ENCODE data around the gene CCDC59.

Gene CCDC59

GRCh38 chr12:82383930-82384552, 25.9 kb upstream of the CCDC59 start:
- H3K27ac ChIP-seq (ENCODE audit: extremely low read depth, low read depth, low read length), result no peak overlapping the region
- no peak overlapping the region for H3K4me3 ChIP-seq (ENCODE audit: low read depth, low read length)
- POLR2A ChIA-PET, result no interaction called here
- CTCF ChIA-PET, result interaction anchor here (0.6 to 0.9 kb wide), 3 partner anchors 25 to 763 kb away, joined by 3 to 7 read pairs (median 4); no protein-coding TSS in a partner anchor
- H3K36me3 ChIP-seq (ENCODE audit: control insufficient read depth in 2 of 2, insufficient read depth in 1 of 2, low read length in 2 of 2), result no peaks in the 10 kb centered on the region
- H3K4me1 ChIP-seq (ENCODE audit: control insufficient read depth, insufficient read depth, low read length), result no peaks in the 10 kb centered on the region
- TF ChIP-seq ZNF654 (tag by site-specific recombination; IDR thresholded peaks at IDR 0.05; ENCODE audit: low read depth) (peak; percentile 76), ZNF214 (tag by site-specific recombination; IDR thresholded peaks at IDR 0.05; ENCODE audit: borderline replicate concordance) (no peak), ZNF140 (tag by site-specific recombination; IDR thresholded peaks at IDR 0.05) (no peak), ZNF211 (tag by site-specific recombination; IDR thresholded peaks at IDR 0.05; ENCODE audit: low read depth) (no peak), ZBTB8A (tag by site-specific recombination; IDR thresholded peaks at IDR 0.05) (no peak), KLF8 (tag by site-specific recombination; IDR thresholded peaks at IDR 0.05) (no peak)
- TF ChIP-seq, protein P1, sequence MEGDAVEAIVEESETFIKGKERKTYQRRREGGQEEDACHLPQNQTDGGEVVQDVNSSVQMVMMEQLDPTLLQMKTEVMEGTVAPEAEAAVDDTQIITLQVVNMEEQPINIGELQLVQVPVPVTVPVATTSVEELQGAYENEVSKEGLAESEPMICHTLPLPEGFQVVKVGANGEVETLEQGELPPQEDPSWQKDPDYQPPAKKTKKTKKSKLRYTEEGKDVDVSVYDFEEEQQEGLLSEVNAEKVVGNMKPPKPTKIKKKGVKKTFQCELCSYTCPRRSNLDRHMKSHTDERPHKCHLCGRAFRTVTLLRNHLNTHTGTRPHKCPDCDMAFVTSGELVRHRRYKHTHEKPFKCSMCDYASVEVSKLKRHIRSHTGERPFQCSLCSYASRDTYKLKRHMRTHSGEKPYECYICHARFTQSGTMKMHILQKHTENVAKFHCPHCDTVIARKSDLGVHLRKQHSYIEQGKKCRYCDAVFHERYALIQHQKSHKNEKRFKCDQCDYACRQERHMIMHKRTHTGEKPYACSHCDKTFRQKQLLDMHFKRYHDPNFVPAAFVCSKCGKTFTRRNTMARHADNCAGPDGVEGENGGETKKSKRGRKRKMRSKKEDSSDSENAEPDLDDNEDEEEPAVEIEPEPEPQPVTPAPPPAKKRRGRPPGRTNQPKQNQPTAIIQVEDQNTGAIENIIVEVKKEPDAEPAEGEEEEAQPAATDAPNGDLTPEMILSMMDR (tag by site-specific recombination; IDR thresholded peaks at IDR 0.05), result peak; percentile 28; the same call in 1 of the 2 replicates
- no peaks in the 10 kb centered on the region for H3K9me3 ChIP-seq (ENCODE audit: control insufficient read depth, insufficient read depth, low read depth, low read length)

DNA sequence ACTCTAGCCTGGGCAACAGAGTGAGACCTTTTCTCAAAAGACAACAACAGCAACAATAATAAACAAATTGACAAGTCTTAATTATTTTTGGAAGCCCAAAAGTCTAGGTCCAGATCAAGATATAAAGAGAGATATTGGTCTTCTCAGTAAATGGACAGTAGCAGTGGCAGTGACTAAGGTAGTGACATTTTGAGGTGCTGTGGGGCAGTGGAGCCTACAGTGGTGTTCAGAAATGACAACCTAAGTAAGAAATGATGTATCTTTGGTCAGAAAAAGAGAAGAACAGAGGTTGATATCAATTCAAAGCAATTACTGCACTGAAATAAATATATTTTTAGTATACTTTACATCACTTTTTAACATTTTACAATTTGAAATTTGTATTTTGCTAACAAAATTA, 20.8 kb upstream of the CCDC59 start:
- TF ChIP-seq ZNF558 (tag by site-specific recombination; IDR thresholded peaks at IDR 0.05) (no peak), ZNF664 (tag by site-specific recombination; IDR thresholded peaks at IDR 0.05) (no peak), SCRT1 (tag by site-specific recombination; IDR thresholded peaks at IDR 0.05; ENCODE audit: borderline replicate concordance) (no peak), ZNF350 (tag by site-specific recombination; IDR thresholded peaks at IDR 0.05) (no peak), ZNF768 (tag by site-specific recombination; IDR thresholded peaks at IDR 0.05) (no peak), ZNF114 (tag by site-specific recombination; IDR thresholded peaks at IDR 0.05) (no peak), ZNF121 (tag by site-specific recombination; IDR thresholded peaks at IDR 0.05) (no peak), ZFP37 (tag by site-specific recombination; IDR thresholded peaks at IDR 0.05) (no peak), ZNF514 (tag by site-specific recombination; IDR thresholded peaks at IDR 0.05) (no peak), ZSCAN23 (tag by site-specific recombination; IDR thresholded peaks at IDR 0.05) (no peak), ZNF416 (tag by site-specific recombination; IDR thresholded peaks at IDR 0.05) (no peak), PRDM1 (tag by site-specific recombination; IDR thresholded peaks at IDR 0.05) (no peak), ZNF16 (tag by site-specific recombination; IDR thresholded peaks at IDR 0.05; ENCODE audit: low read depth) (no peak), ZNF302 (tag by site-specific recombination; IDR thresholded peaks at IDR 0.05; ENCODE audit: low read depth) (no peak), ZNF19 (tag by site-specific recombination; IDR thresholded peaks at IDR 0.05; ENCODE audit: low read depth) (no peak), ZNF843 (tag by site-specific recombination; IDR thresholded peaks at IDR 0.05) (no peak), ZNF239 (tag by site-specific recombination; IDR thresholded peaks at IDR 0.05) (no peak)
- TF ChIP-seq, protein P2, sequence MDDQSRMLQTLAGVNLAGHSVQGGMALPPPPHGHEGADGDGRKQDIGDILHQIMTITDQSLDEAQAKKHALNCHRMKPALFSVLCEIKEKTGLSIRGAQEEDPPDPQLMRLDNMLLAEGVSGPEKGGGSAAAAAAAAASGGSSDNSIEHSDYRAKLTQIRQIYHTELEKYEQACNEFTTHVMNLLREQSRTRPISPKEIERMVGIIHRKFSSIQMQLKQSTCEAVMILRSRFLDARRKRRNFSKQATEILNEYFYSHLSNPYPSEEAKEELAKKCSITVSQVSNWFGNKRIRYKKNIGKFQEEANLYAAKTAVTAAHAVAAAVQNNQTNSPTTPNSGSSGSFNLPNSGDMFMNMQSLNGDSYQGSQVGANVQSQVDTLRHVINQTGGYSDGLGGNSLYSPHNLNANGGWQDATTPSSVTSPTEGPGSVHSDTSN (CRISPR knock-in tag; IDR thresholded peaks at IDR 0.05), result no peak
- TF ChIP-seq, protein P3, sequence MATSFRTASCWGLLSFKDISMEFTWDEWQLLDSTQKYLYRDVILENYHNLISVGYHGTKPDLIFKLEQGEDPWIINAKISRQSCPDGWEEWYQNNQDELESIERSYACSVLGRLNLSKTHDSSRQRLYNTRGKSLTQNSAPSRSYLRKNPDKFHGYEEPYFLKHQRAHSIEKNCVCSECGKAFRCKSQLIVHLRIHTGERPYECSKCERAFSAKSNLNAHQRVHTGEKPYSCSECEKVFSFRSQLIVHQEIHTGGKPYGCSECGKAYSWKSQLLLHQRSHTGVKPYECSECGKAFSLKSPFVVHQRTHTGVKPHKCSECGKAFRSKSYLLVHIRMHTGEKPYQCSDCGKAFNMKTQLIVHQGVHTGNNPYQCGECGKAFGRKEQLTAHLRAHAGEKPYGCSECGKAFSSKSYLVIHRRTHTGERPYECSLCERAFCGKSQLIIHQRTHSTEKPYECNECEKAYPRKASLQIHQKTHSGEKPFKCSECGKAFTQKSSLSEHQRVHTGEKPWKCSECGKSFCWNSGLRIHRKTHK (tag by site-specific recombination; IDR thresholded peaks at IDR 0.05), result no peak
- Histone ChIP-seq H3K36me3 (ENCODE audit: control insufficient read depth in 2 of 2, insufficient read depth in 1 of 2, low read length in 2 of 2) (no peaks in the 10 kb centered on the region), H3K4me1 (ENCODE audit: control insufficient read depth, insufficient read depth, low read length) (no peaks in the 10 kb centered on the region), H3K4me3 (ENCODE audit: low read depth, low read length) (no peak overlapping the region), H3K9me3 (ENCODE audit: control insufficient read depth, insufficient read depth, low read depth, low read length) (no peaks in the 10 kb centered on the region), H3K27ac (ENCODE audit: extremely low read depth, low read depth, low read length) (no peak overlapping the region)
- ChIA-PET POLR2A (no interaction called here), CTCF (no interaction called here)
